K562 (cell line): ENCODE results near the gene GOT2. TPM values are rescaled to one million over a fixed set of nuclear protein-coding genes. Genes with fewer than 3 reads are reported as not detected.

Experiments
- C11orf30 ChIP-seq: fragments of 450-650 bp; IDR thresholded peaks from 2 replicates; pipeline ENCODE4 v1.6.1; 2016; ENCODE audit warnings: low read depth, mild to moderate bottlenecking
- CBFA2T2 ChIP-seq: fragments of 450-650 bp; conservative IDR thresholded peaks from 2 replicates; pipeline ENCODE4 v1.6.1; 2017; ENCODE audit warnings: mild to moderate bottlenecking
- CREB1 ChIP-seq, 2 experiments: sonication (generic) in 1 of 2; formaldehyde crosslinking in 1 of 2; IDR thresholded peaks; 2 replicates each; pipeline versions ENCODE4 v1.6.1 to v1.8.0; 2012 to 2022; ENCODE audit warnings: inconsistent platforms in 1 of 2, mild to moderate bottlenecking in 1 of 2, missing genetic modification reagents in 1 of 2, moderate library complexity in 1 of 2
- EP400 ChIP-seq: fragments of 450-650 bp; IDR thresholded peaks from 2 replicates; pipeline ENCODE4 v1.6.1; 2017; ENCODE audit warnings: antibody characterized with exemption, mild to moderate bottlenecking, moderate library complexity
- FOXJ2 ChIP-seq: fragments of 200-800 bp; sonication (Bioruptor generic); IDR thresholded peaks from 2 replicates; pipeline ENCODE4 v1.6.1; 2016; ENCODE audit warnings: missing genetic modification characterization, missing compliant biosample characterization
- HMGN3 ChIP-seq: IDR thresholded peaks from 2 replicates; pipeline ENCODE4 v1.6.1; 2011; ENCODE audit warnings: borderline replicate concordance, low read depth, mild to moderate bottlenecking, mixed read lengths, low read length; ENCODE audit not compliant: insufficient read length; ENCODE audit errors: extremely low read depth
- LARP7 ChIP-seq: fragments of 450-650 bp; IDR thresholded peaks from 2 replicates; pipeline ENCODE4 v1.6.1; 2016
- MECOM ChIP-seq: fragments of 250-450 bp; sonication (Bioruptor Pico); IDR thresholded peaks from 2 replicates; pipeline ENCODE4 v1.8.0; 2022; ENCODE audit warnings: inconsistent platforms
- RBM14 ChIP-seq: fragments of 200-400 bp; formaldehyde crosslinking; IDR thresholded peaks from 2 replicates; pipeline ENCODE4 v1.6.1; 2018; ENCODE audit warnings: low read depth, mild to moderate bottlenecking, low read length, moderate library complexity, borderline replicate concordance; ENCODE audit not compliant: insufficient read depth
- RCOR1 ChIP-seq, 2 experiments: IDR thresholded peaks; 2 replicates each; pipeline ENCODE4 v1.6.1; 2012; ENCODE audit warnings: low read depth in 2 of 2, low read length in 2 of 2, borderline replicate concordance in 1 of 2, improper control_type of control experiment in 1 of 2
- RFX5 ChIP-seq: IDR thresholded peaks from 2 replicates; pipeline ENCODE4 v1.6.1; 2011; ENCODE audit warnings: low read depth, mild to moderate bottlenecking, improper control_type of control experiment, low read length
- polyA plus RNA-seq, 8 experiments: library from polyadenylated mRNA; depleted of rRNA in 4 of 8; stranded (reverse) in 5 of 8; unstranded in 3 of 8; fragments of >200 nt; fragmentation: Nextera tagmentation in 2 of 8; fragmentation: Illumina TruSeq in 1 of 8; extraction: Ambion mirVana in 2 of 8; extraction: Trizol in 1 of 8; gene quantifications; 2 replicates each; pipeline versions ENCODE4 v1.2.1 to v1.2.3, GENCODE V29; 2011 to 2014; ENCODE audit warnings: inconsistent platforms in 1 of 8, missing spikeins in 1 of 8
- total RNA-seq, 7 experiments: library from RNA; depleted of rRNA in 6 of 7; stranded (reverse); fragments of >200 nt in 6 of 7; fragmentation: Illumina TruSeq in 2 of 7; extraction: Trizol in 2 of 7; gene quantifications; 2 replicates each; pipeline versions ENCODE4 v1.2.1 to v1.2.3, GENCODE V29; 2011 to 2021; ENCODE audit warnings: low replicate concordance in 1 of 7
- TF ChIP-seq, protein P1 (sequence below), 2 experiments: fragments of 450-650 bp; IDR thresholded peaks; 2 replicates each; pipeline ENCODE4 v1.6.1; 2016
- TF ChIP-seq, protein P2 (sequence below), 3 experiments: fragments of 200-800 bp in 1 of 3; sonication (Bioruptor generic) in 1 of 3; sonication (generic) in 1 of 3; formaldehyde crosslinking in 1 of 3; IDR thresholded peaks; 2 replicates each; pipeline versions ENCODE4 v1.6.1 to v1.8.0; 2016 to 2022; ENCODE audit warnings: mild to moderate bottlenecking in 2 of 3, missing compliant biosample characterization in 2 of 3, missing genetic modification characterization in 2 of 3, missing genetic modification reagents in 1 of 3
- TF ChIP-seq, protein P3 (sequence below): fragments of 250-450 bp; sonication (Bioruptor Pico); IDR thresholded peaks from 2 replicates; pipeline ENCODE4 v1.4.0; 2020; ENCODE audit warnings: mild to moderate bottlenecking
- TF ChIP-seq, protein P4 (sequence below): sonication (generic); formaldehyde crosslinking; IDR thresholded peaks from 2 replicates; pipeline ENCODE4 v1.8.0; 2022; ENCODE audit warnings: missing genetic modification reagents, mild to moderate bottlenecking, moderate library complexity, borderline replicate concordance
- TF ChIP-seq, protein P5 (sequence below): sonication (generic); formaldehyde crosslinking; IDR thresholded peaks from 2 replicates; pipeline ENCODE4 v1.8.0; 2022; ENCODE audit warnings: mild to moderate bottlenecking, missing genetic modification reagents

GOT2 gene
- total and polyA plus RNA-seq, 9 of the 15 experiments (the other 6 are each of a cell fraction or from before 2014, with no cell fraction given) = 43.1 to 190 (median 80.2) TPM

DNA sequence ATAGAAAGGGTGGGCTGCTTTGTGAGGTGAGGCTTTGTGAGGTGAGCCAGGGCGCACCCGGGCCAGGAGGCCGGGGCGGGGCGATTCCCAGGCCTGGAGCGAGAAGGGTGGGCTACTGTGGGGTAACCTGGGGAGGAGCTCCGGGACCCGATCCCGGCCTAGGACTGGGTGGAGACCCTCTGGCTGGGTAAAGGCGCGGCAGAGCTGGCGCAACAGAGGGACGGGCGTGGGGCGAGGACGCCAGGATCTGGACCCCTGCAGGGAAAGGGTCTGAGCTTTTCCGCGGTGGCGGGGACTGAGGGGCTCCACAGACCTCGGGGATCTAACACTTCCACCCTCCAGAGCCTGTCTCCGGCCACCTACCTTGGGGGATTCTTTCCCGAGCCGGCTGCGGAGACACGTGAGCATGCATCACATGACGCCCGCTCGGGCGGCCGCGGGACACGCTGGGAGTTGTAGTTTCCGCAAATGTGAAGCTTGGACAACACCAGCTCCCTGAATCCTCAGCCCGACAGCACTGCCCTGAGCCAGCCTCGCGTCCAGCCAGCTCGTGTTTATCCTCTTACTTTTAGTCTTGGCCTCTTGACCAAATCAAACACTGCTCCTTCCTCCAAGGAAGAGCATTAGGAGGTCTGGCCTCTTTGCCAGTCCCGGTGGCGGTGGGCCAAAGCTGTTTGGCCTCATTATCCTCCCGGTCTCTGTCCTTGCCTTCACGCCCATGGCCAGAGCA is 49.6 kb downstream of the GOT2 start, which contains the start of gene SLC38A7 (continued):
- TF ChIP-seq, protein P1, sequence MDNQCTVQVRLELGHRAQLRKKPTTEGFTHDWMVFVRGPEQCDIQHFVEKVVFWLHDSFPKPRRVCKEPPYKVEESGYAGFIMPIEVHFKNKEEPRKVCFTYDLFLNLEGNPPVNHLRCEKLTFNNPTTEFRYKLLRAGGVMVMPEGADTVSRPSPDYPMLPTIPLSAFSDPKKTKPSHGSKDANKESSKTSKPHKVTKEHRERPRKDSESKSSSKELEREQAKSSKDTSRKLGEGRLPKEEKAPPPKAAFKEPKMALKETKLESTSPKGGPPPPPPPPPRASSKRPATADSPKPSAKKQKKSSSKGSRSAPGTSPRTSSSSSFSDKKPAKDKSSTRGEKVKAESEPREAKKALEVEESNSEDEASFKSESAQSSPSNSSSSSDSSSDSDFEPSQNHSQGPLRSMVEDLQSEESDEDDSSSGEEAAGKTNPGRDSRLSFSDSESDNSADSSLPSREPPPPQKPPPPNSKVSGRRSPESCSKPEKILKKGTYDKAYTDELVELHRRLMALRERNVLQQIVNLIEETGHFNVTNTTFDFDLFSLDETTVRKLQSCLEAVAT (IDR thresholded peaks at IDR 0.05) = no peak
- no peak for TF ChIP-seq RFX5
- TF ChIP-seq, protein P2, sequence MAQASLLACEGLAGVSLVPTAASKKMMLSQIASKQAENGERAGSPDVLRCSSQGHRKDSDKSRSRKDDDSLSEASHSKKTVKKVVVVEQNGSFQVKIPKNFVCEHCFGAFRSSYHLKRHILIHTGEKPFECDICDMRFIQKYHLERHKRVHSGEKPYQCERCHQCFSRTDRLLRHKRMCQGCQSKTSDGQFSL (CRISPR knock-in tag; IDR thresholded peaks at IDR 0.05) = peak; percentile 52; the same call in 1 of the 2 replicates
- TF ChIP-seq, protein P2 (tag; IDR thresholded peaks at IDR 0.05) = no peak
- TF ChIP-seq, protein P3, sequence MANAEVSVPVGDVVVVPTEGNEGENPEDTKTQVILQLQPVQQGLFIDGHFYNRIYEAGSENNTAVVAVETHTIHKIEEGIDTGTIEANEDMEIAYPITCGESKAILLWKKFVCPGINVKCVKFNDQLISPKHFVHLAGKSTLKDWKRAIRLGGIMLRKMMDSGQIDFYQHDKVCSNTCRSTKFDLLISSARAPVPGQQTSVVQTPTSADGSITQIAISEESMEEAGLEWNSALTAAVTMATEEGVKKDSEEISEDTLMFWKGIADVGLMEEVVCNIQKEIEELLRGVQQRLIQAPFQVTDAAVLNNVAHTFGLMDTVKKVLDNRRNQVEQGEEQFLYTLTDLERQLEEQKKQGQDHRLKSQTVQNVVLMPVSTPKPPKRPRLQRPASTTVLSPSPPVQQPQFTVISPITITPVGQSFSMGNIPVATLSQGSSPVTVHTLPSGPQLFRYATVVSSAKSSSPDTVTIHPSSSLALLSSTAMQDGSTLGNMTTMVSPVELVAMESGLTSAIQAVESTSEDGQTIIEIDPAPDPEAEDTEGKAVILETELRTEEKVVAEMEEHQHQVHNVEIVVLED (CRISPR knock-in tag) = 0 out of 2 replicates have a peak, but pooled peaks have one; percentile 27
- peak; percentile 72 for TF ChIP-seq FOXJ2 (tag)
- TF ChIP-seq, protein P4, sequence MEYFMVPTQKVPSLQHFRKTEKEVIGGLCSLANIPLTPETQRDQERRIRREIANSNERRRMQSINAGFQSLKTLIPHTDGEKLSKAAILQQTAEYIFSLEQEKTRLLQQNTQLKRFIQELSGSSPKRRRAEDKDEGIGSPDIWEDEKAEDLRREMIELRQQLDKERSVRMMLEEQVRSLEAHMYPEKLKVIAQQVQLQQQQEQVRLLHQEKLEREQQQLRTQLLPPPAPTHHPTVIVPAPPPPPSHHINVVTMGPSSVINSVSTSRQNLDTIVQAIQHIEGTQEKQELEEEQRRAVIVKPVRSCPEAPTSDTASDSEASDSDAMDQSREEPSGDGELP (CRISPR knock-in tag) = peak; percentile 81
- peak; percentile 57 for TF ChIP-seq HMGN3
- peak; percentile 55 for TF ChIP-seq EP400
- peak; percentile 90 for TF ChIP-seq C11orf30
- peak; percentile 31; the same call in 1 of the 2 replicates for TF ChIP-seq CREB1 (IDR thresholded peaks at IDR 0.05)
- peak; percentile 27; the same call in 1 of the 2 replicates for TF ChIP-seq CREB1 (CRISPR knock-in tag; IDR thresholded peaks at IDR 0.05)
- peak; percentile 96 for TF ChIP-seq CBFA2T2
- 0 out of 4 replicates have a peak, but pooled peaks of 1 of the 2 experiments have one; percentile 64 for TF ChIP-seq RCOR1 (IDR thresholded peaks at IDR 0.05; ENCODE audit: borderline replicate concordance in 1 of 2, low read depth in 2 of 2, low read length in 2 of 2)
- TF ChIP-seq RBM14 = no peak
- TF ChIP-seq, protein P5, sequence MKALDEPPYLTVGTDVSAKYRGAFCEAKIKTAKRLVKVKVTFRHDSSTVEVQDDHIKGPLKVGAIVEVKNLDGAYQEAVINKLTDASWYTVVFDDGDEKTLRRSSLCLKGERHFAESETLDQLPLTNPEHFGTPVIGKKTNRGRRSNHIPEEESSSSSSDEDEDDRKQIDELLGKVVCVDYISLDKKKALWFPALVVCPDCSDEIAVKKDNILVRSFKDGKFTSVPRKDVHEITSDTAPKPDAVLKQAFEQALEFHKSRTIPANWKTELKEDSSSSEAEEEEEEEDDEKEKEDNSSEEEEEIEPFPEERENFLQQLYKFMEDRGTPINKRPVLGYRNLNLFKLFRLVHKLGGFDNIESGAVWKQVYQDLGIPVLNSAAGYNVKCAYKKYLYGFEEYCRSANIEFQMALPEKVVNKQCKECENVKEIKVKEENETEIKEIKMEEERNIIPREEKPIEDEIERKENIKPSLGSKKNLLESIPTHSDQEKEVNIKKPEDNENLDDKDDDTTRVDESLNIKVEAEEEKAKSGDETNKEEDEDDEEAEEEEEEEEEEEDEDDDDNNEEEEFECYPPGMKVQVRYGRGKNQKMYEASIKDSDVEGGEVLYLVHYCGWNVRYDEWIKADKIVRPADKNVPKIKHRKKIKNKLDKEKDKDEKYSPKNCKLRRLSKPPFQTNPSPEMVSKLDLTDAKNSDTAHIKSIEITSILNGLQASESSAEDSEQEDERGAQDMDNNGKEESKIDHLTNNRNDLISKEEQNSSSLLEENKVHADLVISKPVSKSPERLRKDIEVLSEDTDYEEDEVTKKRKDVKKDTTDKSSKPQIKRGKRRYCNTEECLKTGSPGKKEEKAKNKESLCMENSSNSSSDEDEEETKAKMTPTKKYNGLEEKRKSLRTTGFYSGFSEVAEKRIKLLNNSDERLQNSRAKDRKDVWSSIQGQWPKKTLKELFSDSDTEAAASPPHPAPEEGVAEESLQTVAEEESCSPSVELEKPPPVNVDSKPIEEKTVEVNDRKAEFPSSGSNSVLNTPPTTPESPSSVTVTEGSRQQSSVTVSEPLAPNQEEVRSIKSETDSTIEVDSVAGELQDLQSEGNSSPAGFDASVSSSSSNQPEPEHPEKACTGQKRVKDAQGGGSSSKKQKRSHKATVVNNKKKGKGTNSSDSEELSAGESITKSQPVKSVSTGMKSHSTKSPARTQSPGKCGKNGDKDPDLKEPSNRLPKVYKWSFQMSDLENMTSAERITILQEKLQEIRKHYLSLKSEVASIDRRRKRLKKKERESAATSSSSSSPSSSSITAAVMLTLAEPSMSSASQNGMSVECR = peak; percentile 93
- TF ChIP-seq LARP7 = peak; percentile 8; the same call in 1 of the 2 replicates
- no peak for TF ChIP-seq MECOM
